CMK (cell line): ENCODE data around the gene PPP2R2B.

ENCODE experiments used
- DNase-seq: peaks from one replicate; pipeline ENCODE4 v3.0.0-alpha.2; 2010; ENCODE audit warnings: low read depth

PPP2R2B gene

DNA sequence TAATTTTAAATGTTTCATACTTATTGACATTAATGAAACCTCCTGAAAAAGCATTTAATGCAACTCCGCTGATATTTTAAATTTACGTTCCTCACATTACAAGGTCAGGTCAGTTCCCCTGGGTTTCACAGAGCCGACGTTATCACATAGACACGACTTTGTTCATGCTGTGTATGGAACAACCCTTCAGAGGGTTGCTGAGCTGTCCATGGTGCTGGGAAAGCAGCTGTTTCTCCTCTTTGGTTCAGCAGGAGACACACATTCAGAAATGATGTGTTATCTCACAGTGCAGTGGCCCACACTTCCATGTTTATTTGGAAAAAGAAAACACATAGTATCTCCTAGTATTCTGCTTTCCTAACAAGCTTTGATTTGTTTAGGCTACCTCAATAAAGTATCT lies 53.5 kb downstream of the PPP2R2B start:
- DNase-seq: no peak

DNA sequence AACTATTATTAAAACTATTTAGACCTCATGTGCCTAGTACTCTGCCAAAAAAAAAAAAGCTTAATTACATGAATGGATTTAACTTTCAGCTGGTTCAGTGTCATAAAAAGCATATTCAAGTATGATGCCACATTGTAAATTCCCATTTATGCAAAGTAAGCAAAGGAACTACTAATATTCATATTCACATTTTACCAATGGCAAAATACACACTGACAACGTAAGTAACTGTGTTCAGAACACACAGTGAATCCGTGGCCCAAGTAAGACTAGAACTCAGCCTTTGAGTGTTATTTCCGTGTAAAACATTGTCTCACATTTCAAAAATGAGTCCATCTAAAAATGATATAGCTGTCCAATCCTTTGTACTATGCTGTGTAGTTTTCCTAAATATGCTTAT lies 56.8 kb downstream of the PPP2R2B start:
- DNase-seq: no peak

DNA sequence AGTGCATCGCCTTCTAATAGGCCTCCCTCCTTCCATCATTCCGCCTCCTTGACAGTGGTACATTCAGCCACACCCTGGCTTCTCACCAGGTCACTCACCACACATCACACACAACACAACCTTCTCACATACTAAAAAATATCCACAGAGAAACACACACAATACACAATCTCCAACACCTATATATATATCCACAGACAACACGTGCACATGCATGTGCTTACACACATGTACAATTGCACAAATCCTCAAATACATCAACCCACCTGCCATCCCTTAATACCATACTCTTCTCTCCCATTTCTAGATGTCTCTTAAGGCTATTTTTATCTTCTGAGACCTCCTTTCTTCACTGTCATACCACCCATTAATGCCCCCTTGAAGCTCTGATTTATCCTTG lies 57.6 kb downstream of the PPP2R2B start:
- no peak for DNase-seq

DNA sequence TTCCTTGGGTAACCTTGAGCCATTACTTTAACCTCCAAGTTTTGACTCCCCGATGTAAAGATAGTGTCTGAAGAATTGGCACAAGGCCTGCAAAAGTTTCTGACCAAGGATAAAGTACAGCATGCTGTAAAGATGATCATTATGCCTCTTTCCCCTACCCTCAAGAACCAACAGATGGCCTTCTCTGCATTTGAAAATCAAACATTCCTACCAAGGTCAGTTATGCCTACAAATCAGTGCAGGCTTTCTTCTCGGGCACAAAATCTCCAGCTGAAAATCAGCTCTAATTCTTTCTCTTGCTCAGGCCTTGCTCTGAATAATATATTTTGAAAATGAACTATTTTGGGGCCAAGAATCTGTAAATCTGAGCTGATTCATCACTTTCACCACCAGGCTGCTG lies 59.7 kb downstream of the PPP2R2B start:
- DNase-seq: no peak

DNA sequence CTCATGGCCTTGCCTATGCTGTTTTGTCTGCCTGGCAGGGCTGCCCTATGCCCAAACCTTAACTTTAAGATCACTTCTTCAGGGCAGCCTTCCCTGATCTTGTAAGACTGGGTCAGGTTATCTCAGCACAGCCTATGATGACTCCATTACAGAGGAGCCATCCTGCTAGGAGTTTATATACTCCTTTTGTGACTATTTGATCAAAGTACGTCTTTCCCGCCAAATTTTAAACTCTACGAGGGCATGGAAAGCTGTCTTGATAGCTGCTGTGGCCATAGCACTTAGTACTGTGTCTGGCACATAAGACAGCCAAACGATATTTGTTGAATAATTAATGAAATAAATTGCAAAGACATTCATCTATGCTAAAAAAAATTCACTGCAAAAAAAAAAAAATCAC lies 60.6 kb downstream of the PPP2R2B start:
- DNase-seq: no peak

DNA sequence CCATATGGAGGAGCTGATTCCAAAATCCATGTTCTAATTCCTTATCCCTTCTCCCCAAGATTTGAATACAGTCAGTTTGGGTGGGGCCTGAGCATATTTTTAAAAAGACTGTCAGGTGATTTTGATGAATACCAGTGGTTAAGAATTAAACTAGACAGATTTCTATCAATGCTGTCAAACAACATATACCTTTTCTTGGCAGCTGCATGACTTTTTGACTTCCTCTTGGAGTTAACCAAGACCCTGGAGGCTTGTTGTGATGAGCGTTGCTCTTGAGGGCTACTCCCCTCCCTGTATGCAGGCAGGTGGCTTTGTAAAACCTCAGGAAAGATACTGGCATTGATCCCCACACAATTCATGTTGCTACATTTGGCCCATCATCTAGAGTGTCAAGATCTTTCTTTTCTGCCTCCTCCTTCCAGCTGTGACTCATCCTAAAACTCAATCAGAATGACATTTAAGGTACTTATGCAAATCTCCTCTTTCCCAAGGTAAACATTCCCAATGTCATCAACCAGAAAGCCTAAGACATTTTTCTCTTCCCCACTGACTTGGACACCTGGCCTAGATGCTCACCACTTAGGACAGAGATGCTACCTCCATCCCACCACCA lies 61.7 kb downstream of the PPP2R2B start:
- DNase-seq: no peak

DNA sequence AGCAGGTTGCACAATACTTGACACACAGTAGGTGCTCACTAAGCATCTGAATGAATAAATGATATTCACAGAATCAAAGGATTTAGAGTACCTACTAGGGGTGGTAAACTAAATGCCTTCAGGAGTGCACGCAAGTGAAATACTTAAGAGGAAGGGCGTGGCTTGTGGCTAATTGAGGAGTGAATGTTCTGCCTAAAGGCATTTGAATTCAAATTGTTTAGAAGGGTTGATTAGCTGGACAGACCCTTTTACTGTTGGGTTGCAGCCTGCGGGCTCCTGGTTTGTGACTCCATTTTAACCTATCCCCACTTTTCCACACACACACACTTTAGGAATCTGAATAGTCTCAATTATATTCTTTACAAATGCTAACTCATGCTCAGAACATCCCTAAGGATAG lies 63.1 kb downstream of the PPP2R2B start:
- no peak for DNase-seq

DNA sequence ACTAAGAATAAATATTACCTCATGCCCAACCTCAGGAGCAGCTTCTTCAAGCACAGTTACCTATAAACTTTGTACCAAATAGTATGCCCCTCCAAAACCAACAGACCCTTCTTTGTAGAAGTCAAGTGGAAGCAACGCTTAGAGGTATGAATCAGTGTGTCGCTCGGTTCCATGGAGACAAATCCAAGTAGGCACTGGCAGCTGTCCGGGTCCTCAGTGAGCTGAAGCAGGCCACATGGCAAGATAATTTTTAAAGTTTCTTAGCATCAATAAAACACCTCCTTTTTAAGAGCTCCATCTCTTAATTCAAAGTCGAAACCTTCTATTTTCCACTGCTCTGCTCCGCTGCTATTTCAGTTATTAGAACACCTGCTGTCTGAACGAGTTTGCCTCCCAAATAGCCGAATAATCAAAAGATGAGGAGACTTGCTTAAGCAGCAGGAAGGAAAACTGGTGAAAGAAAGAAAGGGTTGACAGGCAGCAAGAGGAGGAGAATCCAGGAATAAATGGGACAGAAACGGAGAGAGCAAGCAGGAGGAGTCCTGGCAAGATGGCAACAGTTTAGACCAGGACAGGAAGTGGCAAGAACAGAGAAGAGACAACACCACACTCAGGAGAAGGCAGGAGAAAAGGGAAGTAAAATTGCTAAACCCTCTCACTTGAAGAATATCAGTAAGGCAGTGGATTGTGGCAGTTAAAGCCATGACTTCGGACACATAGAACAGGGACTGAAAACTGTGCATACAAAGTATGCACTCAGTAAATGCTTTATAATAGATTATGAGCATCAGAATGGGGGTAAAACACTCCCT lies 65.0 kb downstream of the PPP2R2B start:
- DNase-seq: no peak

DNA sequence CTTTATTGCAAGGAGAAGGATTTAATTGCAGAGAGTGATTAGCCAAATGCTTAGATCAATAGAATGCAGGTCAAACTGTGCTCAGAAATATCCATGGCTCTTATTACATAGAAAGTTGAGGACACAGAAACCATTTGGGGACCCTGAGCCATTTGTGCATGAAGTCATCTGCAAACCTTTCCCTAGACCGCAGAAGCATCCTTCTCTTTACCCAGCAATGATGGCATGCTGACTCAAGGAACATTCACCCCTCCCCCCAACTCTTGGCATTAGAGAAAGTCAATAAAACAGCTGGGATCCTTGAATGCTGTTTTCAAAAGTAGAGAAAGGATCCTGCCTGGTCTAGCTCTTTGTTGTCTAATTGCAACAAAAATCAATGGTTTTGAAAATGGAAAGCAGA lies 73.5 kb downstream of the PPP2R2B start:
- no peak for DNase-seq

DNA sequence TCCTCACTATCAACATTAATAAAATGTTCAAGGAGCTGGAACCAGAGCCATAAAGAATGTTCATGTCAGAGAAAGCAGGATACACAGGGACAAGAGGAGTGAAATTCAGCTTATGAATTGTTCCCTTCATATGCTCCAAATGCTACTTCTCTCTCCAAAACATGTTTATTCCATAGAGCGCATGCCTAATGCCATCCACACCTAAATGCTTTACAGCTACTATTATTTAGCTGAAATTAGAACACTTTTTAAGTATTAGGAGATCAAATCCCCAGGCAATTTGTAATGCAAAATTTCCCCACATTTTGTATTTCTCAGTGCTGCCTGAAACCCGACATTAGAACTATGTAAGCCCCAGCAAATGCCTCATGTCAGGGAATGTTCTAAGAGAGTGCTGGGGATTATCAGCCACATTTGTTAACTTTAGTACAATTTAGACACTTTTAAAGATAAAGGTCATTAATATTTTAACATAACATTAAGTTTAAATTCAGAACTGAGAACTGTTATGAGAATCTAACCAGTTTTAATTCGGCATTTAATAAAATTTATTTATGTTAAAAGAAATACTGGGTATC lies 75.5 kb downstream of the PPP2R2B start:
- DNase-seq: no peak

DNA sequence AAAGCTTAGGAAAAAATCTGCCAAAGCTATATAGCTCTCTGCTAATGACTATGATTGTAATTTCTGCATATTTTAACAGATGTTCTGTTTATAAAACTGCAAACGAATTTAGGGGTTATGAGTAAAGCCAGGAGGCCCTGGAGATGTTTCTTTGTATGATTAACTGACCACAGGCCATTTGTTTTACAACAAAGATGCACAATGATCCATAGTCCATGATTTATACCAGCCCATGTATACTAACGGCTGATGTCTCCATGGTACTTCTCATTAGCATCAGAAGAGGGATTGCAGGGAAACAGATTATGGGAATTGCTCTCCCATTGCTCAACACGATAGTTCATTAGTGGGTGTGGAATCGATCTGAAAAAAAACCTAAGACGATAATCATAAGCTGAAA lies 78.9 kb downstream of the PPP2R2B start:
- no peak for DNase-seq

DNA sequence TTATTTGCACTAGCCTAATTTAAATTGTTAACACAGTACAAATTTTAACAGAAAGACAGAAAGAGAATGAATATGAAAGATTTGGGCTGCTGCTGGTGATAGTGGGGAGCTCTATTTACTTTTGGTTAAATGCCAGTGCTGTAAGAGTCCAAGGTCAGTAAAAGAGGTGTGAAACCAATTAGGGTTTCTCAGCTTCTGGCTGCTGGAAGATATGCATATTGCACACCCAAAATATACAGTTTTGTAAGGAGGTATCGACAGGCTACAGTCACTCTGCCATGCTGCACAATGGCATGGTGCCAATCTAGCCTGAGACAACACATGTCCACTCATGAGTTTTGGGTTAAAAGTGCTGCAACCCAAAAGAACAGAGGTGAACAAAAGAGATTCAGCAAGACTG lies 79.3 kb downstream of the PPP2R2B start:
- no peak for DNase-seq

DNA sequence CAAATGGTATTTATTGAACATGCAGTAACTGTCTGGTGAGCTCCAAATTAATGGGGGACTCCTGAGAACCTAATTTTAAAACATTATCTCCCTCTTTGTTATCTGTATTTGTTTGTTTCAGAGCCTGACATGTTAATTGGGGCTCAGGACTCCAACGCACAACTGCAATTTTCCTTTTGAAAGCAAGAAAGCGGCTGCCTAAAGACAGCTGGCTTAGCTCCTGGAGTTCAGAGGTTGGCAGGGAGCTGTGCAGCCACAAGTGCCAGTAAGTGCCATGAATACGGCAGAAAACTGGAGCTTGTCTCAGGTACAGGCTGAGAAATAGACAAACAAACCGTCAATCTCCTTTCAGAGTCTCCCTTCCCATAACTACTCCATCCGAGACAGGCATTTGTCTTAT lies 80.9 kb downstream of the PPP2R2B start:
- no peak for DNase-seq

DNA sequence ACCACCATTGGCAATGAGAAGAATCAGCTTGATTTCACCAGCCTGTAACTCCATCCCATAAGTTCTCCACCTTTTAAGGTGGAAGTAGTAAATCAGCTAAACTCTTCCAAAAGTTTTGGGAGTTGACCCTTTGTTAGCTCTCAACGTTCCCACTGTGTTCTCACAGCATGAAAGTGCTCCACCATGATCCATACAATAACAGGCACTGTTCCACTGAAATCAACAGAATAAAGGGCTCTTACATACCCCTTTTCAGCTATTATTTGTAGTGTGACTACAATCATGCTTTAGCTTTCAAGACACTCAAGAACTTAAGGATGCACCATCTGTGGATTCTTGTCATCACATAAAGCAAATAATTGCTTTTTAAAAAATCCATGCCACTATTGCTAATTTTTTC lies 81.6 kb downstream of the PPP2R2B start:
- no peak for DNase-seq

DNA sequence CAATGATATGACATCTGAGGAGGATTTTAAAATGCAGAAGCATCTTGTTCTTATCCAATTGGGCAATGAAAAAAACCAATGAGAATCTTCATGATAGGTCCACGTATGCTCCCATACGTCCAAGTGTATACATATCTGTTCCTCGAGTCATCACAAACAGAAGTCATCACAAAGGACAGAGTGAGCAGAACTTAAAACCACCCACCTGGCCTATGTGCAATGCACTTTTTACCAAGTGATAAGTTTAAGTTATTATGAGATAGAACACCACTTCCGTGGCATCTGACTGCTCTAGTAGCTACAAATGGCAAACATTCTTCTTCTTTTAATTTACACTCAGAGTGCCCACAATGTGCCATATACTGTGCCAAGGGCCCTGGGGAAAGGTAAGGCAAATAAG lies 82.4 kb downstream of the PPP2R2B start:
- DNase-seq: no peak

DNA sequence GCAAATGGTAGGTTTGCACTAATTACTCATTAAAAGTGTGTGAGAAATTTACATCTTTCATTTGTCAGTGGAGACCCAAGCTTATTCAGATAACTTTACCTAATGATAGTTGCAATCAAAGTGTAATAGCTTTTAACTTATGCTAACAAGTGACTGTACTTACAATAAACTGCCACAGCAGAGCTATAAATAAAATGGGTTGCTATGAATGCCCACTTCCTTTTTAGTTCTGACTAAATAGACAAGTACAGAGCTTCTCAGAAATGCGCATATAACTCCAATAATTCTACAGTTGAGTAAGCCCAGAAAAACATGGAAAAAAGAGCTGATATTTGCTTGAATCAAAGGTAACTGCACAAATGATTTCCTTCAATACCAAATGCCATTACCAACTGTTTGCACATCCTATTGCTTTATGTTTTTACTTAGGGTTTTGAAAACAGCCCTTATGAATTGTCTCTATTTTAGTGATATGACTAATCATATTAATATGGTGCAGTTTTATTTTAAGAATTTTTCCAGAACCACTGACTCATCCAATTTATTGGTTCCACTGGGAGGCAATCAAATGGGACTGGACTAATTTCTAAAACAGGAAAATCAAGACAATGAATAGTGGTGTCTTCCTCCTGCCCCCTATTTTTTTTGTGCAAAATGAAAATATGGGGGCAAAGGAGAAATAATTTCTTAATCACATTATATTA lies 84.1 kb downstream of the PPP2R2B start:
- DNase-seq: no peak

DNA sequence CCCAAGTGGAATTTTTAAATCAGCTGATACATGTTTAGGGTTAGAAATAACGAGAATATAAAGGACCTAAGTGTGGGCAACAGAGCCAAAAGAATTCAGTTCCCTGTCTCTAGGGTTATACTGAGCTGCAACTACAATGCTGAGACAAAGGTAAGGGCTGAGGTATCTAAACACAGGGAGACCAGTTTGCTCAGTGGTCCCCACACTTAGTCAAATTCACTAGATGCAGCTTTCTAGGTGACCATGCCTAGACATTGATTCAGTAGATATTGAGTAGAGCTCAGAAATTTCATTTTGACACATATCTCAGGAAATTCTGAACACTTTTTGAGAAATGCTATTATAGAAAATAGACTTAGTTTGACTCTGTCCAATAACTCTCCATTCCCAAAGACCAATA lies 84.8 kb downstream of the PPP2R2B start:
- no peak for DNase-seq

DNA sequence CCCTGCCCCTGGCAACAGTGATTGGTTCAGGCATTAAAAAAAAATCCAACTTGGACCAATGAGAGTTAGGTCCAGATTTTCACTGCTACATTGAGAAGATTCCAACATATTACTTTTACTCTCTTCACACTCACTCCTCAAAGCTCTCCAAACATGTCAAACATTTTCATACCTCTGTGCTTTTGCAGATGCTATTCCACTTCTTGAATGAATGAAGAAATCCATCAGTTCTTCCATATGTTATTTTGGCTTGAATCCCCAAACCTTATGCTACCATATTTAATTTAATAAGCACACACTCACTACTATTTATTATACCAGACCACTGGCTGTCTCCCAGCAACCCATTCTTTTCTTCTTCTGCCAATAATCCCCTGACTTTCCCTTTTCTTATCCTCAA lies 87.1 kb downstream of the PPP2R2B start:
- DNase-seq: no peak

DNA sequence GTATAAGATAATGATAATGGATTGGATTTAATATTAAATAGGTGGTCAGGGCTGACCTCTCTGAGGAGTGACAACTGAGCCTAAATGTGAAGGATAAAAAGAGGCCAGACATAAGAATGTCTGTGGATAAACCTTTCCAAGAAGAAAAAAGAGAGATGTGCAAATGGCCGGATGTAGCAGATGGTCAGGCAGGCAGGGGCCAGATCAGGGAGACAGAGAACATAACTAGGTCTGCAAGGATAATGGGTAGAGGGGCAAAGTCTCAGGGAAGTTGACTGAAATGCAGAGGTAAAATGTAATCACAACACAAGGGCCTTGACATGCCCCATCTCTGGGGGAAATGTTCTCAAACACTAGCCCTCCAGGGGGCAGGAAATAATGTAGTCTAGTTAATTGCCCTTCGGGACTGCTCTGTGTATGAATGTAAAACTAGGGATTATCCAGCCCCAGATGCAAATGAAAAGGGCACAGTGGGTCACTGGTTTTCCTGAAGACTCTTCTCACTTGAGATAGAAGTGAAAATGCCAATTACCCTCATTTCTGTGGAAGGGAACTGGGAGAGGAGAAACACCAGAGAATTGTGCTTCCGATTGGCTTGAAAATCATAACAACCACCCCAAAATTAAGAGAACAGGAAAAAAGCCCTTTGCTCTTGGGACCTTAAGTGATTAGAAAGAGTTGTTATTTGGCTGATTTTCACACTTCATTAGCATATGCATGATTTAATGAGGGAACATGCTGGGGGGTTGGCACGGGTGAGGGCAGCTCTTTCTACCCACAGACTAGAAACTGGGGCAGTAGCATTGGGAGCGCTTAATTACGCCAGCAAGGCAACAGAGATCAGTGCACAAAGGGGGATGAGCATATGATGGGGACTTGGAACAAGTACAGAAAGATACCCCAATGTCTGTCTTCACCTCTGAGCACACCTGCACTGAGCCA lies 88.6 kb downstream of the PPP2R2B start:
- DNase-seq: no peak

DNA sequence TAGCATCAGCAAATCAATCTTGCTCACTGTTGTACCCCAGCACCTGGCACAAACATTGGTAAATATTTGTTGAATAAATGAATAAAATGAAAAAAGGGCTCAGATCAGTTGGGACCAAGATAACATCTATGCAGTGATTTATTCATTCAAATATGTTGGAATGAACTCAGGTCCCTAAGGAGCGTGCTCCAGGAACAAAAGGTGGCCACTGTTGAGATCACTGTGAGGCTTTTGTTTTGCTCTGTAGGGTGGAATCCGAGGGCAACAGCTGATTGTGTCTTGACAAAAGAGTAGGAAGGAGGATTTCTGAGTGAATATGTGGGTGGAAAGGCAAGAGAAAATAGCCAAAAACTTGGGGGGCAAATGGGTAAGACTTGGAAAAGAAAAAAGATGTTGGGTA lies 89.7 kb downstream of the PPP2R2B start:
- no peak for DNase-seq

DNA sequence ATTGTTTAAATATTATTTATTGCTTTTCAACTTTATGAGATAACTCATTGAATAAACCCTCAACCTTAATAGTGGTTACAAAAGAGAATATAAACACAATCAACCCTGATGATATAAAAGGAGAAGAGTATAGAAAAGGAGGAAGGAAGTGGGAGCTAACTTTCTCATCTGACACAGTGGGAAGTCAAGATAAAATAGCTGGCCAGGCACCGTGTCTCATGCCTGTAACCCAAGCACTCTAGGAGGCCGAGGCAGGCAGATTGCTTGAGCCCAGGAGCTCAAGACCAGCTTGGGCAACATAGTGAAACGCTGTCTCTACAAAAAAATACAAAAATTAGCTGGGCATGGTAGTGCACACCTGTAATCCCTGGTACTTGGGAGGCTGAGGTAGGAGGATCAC lies 93.5 kb downstream of the PPP2R2B start:
- no peak for DNase-seq

DNA sequence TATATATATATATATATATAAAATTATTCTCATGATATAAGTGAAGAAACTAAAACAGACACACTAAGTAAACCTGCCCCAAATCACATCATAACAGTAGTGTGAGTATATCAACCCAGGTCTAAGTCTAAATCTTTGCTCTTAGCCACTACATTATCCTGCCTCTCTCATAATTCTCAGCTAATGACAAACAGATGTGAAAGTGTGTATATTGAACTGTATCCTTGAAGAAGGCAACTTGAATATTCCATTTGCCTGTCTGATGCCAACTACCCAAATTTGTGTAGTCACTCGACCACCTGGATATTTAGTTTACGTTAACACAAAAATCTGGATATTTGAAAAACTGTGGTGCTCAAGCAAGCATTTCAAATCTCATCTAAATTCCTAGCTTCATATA lies 97.4 kb downstream of the PPP2R2B start:
- DNase-seq: no peak
